Fibroblast of mammary gland (primary cell): ENCODE results near the gene AP3S2.
"Not testable (repeated sequence)": the region's sequence is repeated elsewhere in the genome, so short reads cannot be mapped to it uniquely, and the experiment has no call there.

Source experiments
- DNase-seq: peaks from one replicate; pipeline ENCODE4 v3.0.0-alpha.2; 2010; ENCODE audit warnings: low read depth
- H3K4me3 ChIP-seq: 2 replicates; pipeline ENCODE4 v1.5.1; 2011; ENCODE audit warnings: low read depth, mild to moderate bottlenecking, low read length, moderate library complexity; ENCODE audit not compliant: control insufficient read depth
- TF ChIP-seq, protein P1 (sequence below): conservative IDR thresholded peaks from 2 replicates; pipeline ENCODE4 v1.5.1; 2011; ENCODE audit warnings: low read depth, low read length, inconsistent platforms; ENCODE audit not compliant: control insufficient read depth, insufficient read depth

AP3S2 gene

DNA sequence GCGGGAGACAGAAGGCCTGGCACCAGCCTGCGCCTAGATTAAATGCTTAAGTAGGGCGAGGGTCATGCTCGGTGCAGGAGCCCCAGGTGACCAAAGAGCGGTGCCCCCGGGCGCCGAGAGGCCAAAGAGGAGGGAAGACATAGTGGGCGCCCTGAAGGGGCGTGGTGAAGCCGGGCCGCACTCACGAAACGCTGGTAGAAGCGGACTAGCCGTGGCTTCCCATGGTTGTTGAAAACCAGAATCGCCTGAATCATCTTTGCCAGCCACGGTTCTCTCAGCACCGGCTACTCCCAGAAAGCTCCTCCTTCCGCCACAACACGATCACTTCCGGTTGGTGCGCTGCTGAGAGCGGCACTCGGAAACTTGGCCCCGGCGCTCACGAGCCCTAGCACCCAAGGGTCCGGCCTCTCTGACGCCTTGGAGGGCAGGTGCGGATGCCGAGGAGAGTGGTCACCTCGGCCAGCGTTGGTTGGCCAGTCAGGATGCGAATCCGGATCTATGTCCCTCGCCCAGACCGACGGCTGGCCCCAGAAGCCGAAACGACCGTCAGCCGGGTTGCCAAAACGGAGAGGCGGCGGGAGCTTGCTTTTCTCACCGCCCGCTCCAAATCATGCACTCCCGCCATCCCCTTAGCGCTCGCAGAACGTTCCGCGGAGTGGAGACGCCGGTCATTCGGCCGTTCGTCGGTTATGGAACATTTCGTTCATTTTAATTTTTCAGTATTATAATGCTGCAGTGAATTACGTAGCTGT, at the start of gene AP3S2:
AP3S2 (minus strand) TSS at position 299 of the 752 bp plus-strand sequence; CDS start at position 254, 45 bp downstream.
- TF ChIP-seq, protein P1, sequence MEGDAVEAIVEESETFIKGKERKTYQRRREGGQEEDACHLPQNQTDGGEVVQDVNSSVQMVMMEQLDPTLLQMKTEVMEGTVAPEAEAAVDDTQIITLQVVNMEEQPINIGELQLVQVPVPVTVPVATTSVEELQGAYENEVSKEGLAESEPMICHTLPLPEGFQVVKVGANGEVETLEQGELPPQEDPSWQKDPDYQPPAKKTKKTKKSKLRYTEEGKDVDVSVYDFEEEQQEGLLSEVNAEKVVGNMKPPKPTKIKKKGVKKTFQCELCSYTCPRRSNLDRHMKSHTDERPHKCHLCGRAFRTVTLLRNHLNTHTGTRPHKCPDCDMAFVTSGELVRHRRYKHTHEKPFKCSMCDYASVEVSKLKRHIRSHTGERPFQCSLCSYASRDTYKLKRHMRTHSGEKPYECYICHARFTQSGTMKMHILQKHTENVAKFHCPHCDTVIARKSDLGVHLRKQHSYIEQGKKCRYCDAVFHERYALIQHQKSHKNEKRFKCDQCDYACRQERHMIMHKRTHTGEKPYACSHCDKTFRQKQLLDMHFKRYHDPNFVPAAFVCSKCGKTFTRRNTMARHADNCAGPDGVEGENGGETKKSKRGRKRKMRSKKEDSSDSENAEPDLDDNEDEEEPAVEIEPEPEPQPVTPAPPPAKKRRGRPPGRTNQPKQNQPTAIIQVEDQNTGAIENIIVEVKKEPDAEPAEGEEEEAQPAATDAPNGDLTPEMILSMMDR, result no peak
- peak within 1 kb of the TSS; percentile 98 for H3K4me3 ChIP-seq

DNA sequence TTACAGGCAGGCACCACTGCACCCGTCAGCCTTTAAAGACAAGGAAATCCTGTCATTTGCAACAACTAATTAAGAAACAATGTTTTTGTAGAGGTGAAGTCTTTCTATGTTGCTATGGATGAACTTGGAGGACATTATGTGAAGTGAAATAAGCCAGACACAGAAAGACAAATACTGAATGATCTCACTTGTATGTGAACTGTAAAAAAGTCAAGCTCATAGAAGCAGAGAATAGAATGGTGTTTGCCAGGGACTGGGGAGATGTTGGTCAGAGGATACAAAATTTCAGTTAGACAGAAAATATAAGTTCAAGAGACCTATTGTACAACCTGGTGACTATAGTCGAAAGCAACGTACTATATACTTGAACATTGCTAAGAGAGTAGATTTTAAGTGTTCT, 46.1 kb upstream of the AP3S2 start:
- no peak overlapping the region for H3K4me3 ChIP-seq
- TF ChIP-seq, protein P1, result no peak
- DNase-seq, result no peak

More for the DNA sequence above, at the start of gene AP3S2:
- DNase-seq, result peak; percentile 95

DNA sequence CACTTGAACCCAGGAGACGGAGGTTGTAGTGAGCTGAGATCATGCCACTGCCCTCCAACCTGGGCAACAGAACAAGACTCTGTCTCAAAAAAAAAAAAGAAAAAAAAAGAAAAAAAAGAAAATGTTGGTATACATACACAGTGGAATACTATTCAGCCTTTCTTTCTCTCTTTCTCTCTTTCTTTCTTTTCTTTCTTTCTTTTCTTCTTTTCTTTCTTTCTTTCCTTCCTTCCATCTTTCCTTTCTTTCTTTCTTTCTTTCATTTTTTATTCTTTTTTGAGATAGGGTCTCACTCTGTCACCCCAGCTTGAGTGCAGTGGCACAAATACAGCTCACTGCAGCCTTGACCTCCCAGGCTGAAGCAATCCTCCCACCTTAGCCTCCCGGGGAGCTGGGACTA, 45.6 kb upstream of the AP3S2 start:
- not testable (repeated sequence) for DNase-seq, H3K4me3 ChIP-seq

DNA sequence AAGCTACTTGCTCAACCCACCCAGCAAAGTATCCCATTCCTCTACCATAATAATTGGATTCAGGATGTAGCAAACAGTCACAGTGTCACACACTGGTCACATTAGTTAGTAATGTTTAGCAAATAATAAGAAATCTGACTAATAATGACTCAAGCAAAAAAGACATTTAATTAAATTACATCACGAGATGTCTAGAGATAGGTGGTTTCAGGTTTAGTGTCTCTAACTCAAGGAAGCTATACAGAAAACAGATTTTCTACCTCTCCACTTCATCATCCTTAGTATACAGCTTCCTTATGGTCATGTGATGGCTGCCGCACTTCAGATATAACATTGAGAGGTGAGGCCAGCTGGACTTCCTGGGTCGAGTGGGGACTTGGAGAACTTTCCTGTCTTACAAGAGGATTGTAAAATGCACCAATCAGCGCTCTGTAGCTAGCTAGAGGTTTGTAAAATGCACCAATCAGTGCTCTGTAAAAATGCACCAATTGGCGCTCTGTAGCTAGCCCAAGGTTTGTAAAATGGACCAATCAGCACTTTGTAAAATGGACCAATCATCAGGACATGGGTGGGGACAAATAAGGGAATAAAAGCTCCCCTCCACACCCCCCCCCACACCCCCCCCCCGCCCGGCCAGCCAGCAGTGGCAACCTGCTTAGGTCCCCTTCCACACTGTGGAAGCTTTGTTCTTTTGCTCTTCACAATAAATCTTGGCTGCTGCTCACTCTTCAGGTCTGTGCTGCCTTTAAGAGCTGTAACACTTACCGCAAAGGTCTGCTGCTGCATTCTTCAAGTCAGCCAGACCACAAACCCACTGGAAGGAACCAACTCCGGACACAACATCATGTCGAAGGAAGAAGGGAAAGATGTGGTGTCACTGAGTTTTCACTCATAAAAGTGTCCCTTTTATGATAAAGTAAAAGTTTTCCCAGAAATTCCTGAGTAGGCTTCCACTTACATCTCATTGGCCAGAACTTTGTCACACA, 43.9 kb upstream of the AP3S2 start:
- H3K4me3 ChIP-seq, result no peak overlapping the region
- TF ChIP-seq, protein P1, result no peak
- peak; percentile 2 for DNase-seq

DNA sequence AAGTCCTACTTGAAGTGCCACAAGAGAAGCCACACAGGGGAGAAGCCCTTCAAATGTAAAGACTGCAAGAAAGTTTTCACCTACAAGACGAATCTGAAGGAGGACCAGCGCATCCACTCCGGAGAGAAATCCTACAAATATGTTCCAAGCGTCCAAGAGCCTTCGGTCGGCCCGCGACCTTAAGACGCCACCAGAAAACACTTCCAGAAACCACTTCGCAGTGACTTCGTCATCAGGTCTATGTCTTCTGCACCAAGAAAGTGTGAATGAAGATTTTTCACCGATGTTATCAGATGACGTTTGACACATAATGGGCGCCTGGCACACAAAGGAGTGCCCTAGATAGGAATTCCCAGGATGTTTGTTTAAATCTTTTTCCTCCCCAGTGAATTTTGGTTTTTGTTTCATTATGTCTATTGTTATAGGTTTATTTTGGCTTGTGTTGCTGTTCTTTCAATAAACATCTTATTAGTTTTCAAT, 43.0 kb upstream of the AP3S2 start:
- TF ChIP-seq, protein P1, result no peak
- no peak for DNase-seq
- no peak overlapping the region for H3K4me3 ChIP-seq

DNA sequence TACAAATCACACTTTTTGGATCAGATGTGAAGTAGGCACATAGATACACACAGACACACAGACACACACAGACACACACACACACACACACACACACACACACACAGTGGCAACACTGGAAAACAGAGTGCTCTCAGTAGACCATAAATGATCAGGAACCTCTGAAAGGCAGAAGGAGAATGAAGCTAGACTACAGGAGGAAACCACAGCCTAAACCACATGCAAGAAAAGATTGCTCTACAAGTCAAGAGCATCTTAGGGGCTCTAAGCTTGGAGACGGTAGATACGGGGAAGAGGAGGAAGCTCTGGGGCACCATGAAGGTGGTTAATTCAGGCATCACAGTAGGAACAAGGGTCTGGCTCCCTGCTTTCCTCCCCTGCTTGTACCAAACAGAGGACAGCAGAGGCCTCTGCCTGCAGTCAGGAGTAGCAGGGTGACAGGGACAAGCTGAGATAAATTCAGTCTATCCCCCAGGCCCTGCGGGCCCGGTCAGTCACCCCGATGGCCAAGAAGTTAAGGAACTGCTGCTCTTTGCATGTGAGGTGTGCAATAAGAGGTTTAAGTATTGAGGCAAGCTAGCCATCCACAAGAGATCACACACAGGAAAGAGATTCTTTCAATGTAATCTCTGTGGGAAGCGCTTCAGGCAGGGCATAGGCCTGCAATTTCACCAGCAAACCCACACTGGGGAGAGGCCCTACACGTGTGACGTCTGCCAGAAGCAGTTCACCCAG, 42.4 kb upstream of the AP3S2 start:
- H3K4me3 ChIP-seq, result no peak overlapping the region
- TF ChIP-seq, protein P1, result no peak
- DNase-seq, result no peak
